ENCODE results near the gene SPAG6.

DNA sequence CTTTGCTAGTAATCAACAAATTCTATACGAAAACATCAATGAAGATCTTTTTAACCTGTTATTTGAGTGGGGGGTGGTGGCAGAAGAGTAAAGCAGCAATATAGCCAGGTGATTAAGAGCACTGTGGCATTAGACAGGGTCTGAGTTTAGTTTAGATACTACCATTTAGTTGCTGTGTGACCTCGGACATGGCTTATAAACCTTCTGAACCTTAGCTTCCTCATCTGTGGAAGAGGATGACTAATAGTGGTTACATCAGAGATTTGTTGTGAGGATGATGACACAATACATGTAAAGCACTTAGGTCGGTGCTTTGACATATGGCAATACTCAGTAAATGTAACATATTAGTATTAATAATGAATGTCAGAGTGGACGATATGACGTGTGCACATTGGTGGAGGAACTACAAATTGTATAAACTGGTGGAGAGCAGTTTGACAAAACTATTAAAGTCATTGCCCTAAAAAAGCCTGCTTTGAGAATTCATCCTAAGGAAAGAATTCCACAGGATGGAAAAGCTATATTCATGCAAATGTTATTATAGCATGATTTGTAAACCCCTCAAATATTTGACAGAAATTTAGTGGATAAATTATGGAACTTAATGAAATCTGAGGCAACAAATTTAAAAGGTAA lies 24.3 kb downstream of the SPAG6 start:
- TF ChIP-seq, protein P1, sequence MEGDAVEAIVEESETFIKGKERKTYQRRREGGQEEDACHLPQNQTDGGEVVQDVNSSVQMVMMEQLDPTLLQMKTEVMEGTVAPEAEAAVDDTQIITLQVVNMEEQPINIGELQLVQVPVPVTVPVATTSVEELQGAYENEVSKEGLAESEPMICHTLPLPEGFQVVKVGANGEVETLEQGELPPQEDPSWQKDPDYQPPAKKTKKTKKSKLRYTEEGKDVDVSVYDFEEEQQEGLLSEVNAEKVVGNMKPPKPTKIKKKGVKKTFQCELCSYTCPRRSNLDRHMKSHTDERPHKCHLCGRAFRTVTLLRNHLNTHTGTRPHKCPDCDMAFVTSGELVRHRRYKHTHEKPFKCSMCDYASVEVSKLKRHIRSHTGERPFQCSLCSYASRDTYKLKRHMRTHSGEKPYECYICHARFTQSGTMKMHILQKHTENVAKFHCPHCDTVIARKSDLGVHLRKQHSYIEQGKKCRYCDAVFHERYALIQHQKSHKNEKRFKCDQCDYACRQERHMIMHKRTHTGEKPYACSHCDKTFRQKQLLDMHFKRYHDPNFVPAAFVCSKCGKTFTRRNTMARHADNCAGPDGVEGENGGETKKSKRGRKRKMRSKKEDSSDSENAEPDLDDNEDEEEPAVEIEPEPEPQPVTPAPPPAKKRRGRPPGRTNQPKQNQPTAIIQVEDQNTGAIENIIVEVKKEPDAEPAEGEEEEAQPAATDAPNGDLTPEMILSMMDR (IDR thresholded peaks at IDR 0.05; ENCODE audit: insufficient read depth, low read length): no peak
- TF ChIP-seq POLR2AphosphoS5 (IDR thresholded peaks at IDR 0.05; ENCODE audit: low read depth): no peak

Measured in HL-60 (cell line).